ENCODE results near the gene GTF3C4. TPM values are rescaled to one million over a fixed set of nuclear protein-coding genes. Genes with fewer than 3 reads are reported as not detected.

Gene GTF3C4
- total and polyA plus RNA-seq, 3 donors from 2014 or later, result 17.2 to 19.4 (median 18.4) TPM

GRCh38 chr9:132742821-132743311, 72.6 kb downstream of the GTF3C4 start:
- intact Hi-C loops (cut with DNase I; ENCODE audit: low total_unique reads), result no loop called here
- DNase-seq, result no peak
- H3K4me1 ChIP-seq, result no peaks in the 10 kb centered on the region
- H3K9me3 ChIP-seq, result no peaks in the 10 kb centered on the region
- H3K36me3 ChIP-seq (ENCODE audit: low read depth, missing control alignments), result no peaks in the 10 kb centered on the region
- TF ChIP-seq CTCF (IDR thresholded peaks at IDR 0.05) (no peak), POLR2A (IDR thresholded peaks at IDR 0.05) (no peak)
- H3K4me3 ChIP-seq, result no peak overlapping the region
- 79 to 81% methylated on average over 12 to 13 of the region's 17 CpGs for WGBS, 2 donors
- H3K27ac ChIP-seq, result no peak overlapping the region
- H3K27me3 ChIP-seq, result no peaks in the 10 kb centered on the region

DNA sequence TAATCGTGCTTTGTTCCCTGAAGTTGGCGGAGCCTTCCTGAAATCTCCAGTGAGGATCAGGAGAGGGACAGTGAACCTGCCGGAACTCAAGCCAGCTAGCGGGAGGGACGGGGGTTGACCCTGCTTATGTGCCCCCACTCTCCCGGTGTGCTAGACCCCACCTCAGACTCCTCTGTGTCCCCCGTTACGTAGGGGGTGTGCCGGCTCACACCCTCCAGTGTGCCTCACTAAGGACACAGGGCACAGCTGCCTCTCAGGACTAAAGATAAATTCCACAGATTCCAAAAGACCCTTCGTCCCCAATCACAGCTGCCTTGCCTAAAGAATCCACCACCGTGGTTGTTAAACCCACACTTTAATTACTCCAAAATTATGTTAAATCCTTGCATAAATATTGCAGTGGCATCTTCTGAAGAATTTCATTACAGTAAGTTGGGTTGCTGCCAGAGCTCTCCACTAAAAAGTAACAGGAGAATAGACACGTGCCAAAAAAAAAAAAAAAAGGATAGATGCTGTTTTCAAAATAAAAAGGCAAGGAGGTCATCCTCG, 73.7 kb downstream of the GTF3C4 start:
- Histone ChIP-seq H3K27me3 (no peaks in the 10 kb centered on the region), H3K36me3 (ENCODE audit: low read depth, missing control alignments) (no peaks in the 10 kb centered on the region), H3K9me3 (no peaks in the 10 kb centered on the region), H3K4me1 (no peaks in the 10 kb centered on the region), H3K27ac (no peak overlapping the region), H3K4me3 (no peak overlapping the region)
- intact Hi-C loops (cut with DNase I; ENCODE audit: low total_unique reads), result no loop called here
- TF ChIP-seq POLR2A (IDR thresholded peaks at IDR 0.05), result no peak
- TF ChIP-seq CTCF (IDR thresholded peaks at IDR 0.05), result no peak
- DNase-seq, result no peak
- 66 to 73% methylated on average over 13 of the region's 13 CpGs for WGBS, 2 donors

Other genes starting within 250 kb of the GTF3C4 start
- under 1 TPM in 1 of 2 donors, not detected in 1; 0.31 TPM for gene BARHL1, start 87.9 kb upstream of the GTF3C4 start, total RNA-seq
- 0.13 TPM for gene BARHL1, start 87.9 kb upstream of the GTF3C4 start, polyA plus RNA-seq (ENCODE audit: insufficient read depth, low read depth, low replicate concordance)
- 10 to 100 TPM; 21.1 to 24.2 TPM for gene DDX31, start 481 bp upstream of the GTF3C4 start, total RNA-seq
- 17.9 TPM for gene DDX31, start 481 bp upstream of the GTF3C4 start, polyA plus RNA-seq (ENCODE audit: insufficient read depth, low read depth, low replicate concordance)
- gene AK8, start 207.8 kb downstream of the GTF3C4 start, total RNA-seq, result 10 to 100 TPM; 15.0 to 15.1 TPM
- 54.8 TPM for gene AK8, start 207.8 kb downstream of the GTF3C4 start, polyA plus RNA-seq (ENCODE audit: insufficient read depth, low read depth, low replicate concordance)
- gene SPACA9, start 208.4 kb downstream of the GTF3C4 start, total RNA-seq, result 100 to 1,000 TPM in 1 of 2 donors, 10 to 100 TPM in 1; 61.2 to 115 TPM
- gene SPACA9, start 208.4 kb downstream of the GTF3C4 start, polyA plus RNA-seq (ENCODE audit: insufficient read depth, low read depth, low replicate concordance), result 179 TPM

Data from testis (tissue), 3 donors.